GM21381 (cell line): ENCODE data around the gene HPSE2.
"Not testable (repeated sequence)": the region's sequence is repeated elsewhere in the genome, so short reads cannot be mapped to it uniquely, and the experiment has no call there.

ENCODE experiments used
- ATAC-seq: cut with Tn5 transposase; IDR thresholded peaks from one replicate; pipeline ENCODE4 v1.9.1; 2021; ENCODE audit warnings: mild to moderate bottlenecking, moderate library complexity; ENCODE audit not compliant: unreplicated experiment

The HPSE2 gene

DNA sequence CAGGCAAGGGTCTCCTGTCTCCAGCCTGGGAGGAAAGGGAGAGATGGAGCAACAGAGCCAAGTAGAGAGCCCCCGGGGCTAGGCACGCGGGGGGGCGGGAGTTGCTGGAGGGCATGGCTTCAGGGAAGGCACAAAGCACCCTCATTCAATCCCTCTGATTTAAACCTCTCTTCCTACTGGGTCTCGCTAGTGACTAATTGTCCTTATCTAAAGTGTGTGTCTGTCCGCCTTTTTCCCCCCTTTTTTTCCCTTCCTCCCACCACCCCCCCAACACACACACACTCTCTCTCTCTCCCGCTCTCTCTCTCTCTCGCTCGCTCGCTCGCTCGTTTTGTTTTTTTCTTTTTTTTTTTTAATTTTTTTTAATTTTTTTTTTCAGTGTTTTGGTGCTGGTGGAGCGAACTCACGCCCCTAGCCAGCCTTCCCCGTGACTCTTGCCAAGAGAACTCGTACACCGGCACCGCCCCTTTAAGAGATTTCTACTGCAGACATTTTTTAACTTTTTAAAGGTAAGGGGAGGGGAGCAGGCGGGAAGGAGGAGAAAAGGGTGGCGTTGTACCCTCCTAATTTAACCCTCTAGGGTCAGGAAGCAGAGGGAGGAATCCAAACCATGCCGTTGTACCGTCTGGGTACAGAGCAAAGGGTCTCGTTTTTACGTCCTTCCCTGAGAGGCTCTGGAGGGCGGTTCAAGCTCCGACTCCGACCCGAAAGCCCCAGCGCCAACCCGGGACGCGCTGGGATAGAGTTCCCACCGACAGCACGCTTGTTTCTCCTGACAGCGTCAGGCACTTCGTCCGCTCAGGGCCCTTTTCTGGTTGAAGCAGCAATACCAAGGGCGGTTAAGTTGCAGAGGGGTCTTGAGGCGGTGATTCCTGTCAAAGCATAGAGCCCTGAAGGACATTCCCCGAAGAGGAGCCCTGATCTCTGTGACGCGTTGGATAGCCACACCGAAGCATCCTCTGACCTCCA lies at the start of gene HPSE2:
Gene HPSE2 (minus strand): TSS at position 195 of the 969 bp plus-strand sequence.
- no peak for ATAC-seq

DNA sequence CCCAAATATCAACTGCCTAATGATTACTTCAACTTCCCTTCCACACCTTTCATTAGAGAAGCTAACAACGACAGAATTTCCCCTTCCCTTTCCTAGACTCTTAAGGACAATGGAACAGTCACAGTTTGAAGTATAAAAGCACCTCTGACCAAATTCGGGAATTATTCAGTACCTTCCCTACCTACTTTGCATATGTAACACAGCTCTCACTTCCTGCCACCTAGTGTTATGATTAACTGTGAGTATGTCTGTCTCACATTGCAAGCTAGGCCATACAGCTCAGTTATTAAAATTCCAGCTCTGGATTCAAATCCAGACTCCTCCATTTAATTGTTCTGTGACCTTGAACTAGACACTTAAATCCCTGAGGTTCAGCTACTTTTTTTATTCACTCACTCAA lies 44.8 kb upstream of the HPSE2 start:
- no peak for ATAC-seq

DNA sequence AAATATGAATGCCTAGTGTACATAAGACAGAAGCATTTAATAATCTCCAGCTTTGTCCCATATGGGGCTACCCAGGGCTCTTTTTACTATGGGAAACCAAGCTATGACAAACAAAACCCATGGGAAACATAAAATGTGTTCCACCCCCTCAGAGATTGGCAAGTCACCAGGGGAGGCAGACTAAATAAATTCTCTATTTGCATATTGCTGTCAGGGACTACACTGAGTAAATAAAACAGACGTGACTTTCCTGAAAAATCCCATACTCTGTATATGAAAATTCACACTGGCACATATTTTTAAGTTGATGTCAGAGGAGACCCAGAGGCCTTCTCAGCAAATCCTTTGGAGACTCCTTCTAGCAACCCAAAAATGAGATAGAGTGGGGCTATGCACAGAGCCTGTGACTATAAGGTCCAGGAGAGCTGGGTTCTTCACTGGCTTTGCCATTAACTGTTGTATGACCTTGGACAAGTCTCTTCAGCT lies 44.0 kb upstream of the HPSE2 start:
- no peak for ATAC-seq

DNA sequence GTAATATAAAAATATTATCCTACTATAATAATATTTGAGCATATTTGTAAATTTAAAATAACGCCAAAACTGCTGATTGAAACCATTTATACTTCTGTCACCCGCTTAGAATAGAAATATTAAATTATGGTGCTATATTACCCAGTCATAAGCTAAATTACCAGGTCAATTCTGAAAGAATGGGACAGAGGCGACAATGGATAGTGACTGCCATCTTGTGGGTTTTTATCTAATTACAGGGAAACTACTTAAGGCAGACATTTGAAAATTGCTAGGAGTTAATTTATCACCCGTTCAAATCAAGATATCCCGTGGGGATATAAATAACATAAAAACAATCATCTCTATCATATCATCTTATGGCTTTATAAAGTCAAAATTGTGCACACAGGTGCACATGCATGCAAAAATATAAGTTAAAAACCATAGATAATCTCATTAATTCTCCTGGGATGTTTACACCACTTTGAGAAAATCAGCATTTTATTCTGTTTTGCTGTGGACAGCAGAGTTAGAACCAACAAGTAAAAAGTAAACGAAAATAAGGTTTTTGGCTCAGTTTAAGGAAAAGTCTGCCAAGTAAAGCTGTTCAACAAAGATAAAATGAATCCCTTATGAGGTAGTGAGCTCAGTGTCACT lies 41.3 kb upstream of the HPSE2 start:
- ATAC-seq = no peak

- ATAC-seq = no peak
Observed at GRCh38 chr10:99266383-99266782, 30.7 kb upstream of the HPSE2 start.

DNA sequence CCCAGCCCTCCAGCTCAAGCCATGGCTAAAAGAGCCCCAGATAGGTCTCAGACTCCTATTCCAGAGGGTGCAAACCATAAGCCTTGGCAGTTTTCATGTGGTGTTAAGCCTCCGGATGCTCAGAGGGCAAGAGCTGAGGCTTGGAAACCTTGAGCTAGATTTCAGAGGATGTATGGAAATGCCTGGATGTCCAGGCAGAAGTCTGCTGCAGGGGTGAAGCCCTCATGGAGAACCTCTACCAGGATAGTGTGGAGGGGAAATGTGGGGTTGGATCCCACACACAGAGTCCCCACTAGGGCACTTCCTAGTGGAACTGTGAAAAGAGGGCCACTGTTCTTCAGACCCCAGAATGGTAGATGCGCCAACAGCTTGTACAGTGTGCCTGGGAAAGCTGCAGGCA lies 13.2 kb upstream of the HPSE2 start:
- no peak for ATAC-seq

- ATAC-seq = not testable (repeated sequence)
Observed at GRCh38 chr10:99247893-99248292, 12.2 kb upstream of the HPSE2 start.

- ATAC-seq = no peak
Observed at GRCh38 chr10:99236627-99237309, 1.1 kb upstream of the HPSE2 start.

DNA sequence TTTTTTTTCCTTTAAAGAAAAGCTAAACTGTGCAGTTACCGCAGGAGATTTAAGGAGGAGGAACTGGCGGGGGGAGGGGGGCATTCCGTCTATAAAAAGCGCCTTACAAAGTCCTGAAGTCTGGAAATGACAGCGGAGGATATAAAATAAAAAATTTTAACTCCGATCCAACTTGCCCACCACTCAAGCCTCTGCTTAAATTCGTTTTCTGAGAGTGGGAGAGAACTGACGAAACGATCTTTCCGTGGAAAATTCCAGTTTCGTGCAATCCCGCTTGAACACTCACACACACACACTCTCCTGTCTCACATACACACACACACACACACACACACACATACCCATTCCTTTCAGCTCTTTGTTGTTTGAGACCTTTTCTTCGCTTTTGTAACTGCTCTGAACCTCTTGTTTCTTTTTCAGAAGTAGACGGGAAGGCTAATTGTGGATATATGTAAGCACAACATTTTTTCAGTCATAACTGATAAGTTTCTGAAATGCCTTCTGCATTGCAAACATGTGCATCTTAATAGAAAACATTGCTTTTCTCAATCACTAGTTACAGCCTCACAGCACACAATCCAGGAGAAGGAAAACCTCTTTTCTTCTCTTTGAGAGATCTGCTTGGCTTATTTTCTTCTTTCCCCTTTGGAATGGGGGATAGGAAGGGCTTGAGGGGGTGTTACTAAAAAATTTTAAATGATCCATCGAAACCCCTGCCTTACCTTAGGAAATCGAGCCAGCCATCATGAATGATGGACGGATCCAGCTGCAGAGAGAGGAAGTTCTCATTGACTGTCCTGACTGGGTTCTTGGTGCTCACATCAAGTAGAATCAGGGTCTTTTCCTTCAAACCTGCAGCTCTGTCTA lies 628 bp downstream of the HPSE2 start:
- ATAC-seq = no peak

DNA sequence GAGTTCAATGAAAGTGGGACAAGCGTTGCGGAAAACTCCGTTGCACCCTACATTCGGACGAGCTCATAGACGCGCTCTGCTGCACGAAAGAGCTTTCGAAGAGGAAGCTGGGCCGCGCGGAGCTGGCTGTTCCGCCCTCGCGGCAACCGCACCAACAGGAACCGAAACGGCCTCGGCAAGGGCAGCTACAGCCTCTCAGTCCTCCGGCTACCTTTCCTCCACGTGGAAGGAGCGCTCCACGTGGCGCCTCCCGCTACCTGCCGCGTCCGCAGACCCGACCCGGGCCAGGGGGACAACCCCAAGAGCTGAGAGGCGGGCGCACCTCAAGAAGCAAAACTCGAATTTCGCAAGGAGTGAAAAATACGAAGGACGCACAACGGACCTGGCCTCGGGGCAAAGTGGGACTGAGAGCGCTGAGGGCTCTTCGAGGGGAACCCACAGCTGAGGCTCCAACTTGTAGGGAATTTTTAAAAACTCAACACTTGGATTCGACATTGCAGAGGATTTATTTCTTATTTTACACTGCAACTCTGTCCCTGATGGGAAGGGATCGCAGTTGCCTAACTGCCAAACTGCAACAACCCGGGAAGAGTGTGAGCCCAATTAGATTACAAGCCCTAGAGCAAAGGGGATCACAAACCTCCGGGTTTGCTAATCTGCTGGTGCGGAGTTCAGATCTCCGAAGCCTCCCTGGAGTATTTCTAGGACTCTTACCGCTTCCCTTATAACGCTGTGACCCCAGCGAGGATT lies 1.4 kb downstream of the HPSE2 start:
- ATAC-seq = peak; percentile 98

DNA sequence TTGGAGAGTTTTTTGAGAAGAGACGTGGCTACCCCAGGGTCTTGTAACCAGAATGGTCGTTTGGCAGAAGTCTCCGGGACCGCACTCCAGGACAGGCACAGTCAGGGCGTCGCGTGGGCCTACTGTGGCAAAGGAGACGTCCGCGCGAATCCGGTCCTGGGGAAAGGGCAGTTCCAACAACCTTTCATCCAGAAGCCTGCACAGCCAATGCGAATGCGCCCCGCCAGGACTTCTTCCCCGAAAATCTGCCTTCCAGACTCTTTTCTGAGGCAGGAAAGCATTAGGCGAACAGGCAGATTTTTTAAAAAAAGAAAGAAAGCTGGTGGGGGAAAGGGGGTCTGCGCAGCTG lies 2.0 kb downstream of the HPSE2 start:
- no peak for ATAC-seq

DNA sequence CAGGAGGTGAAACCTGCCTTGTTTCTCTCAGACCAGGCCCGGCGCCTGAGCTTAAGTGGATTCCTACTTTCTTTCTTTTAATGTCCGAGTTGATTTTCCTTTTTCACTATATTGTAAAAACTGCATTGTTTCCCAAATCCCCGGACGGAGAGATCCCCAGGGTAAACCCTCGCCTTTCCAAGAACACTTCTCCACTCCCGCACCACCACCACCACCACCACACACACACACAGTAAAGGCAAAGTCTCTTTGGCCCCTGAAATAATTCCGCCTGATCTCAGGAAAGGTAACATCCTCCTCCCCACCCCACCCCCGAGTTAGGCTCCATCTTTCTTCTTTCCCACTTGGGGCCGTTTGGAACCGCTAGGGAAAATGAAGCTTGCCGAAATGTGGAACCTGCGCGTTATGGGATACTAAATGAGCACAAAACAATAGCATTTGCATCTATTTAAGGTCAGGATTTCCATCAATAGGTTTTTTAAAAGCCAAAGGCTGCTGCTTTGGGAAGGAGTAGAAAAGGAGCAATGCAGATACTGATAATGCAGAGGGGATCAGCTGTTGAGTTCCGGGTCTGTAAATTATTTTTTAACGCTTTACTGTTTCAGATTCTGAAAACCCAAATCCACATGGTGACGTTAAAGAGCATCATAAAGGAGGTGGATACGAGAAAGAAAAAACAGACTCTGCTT lies 2.5 kb downstream of the HPSE2 start:
- ATAC-seq = no peak

- no peak for ATAC-seq
Observed at GRCh38 chr10:99232360-99232999, 3.2 kb downstream of the HPSE2 start.

DNA sequence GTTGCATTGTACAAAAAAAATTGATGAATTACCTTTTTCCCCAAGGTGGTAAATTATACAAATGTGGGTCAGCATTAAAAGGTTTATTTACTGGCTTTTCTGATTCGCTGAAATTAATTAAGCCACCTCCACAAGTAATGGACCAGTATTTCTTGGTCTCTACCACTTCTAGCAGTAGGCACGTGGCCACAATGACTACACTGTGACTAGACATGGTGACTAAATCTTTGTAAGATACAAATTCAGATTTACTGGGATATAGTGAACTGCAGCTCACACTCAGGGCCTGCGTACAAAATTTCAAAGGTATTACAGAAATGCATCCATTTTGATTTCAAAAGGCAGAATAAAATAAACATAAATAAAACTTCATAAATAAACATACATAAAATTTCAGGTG lies 10.9 kb downstream of the HPSE2 start:
- no peak for ATAC-seq

GRCh38 chr10:99207340-99207739 lies 28.3 kb downstream of the HPSE2 start:
- ATAC-seq = no peak

DNA sequence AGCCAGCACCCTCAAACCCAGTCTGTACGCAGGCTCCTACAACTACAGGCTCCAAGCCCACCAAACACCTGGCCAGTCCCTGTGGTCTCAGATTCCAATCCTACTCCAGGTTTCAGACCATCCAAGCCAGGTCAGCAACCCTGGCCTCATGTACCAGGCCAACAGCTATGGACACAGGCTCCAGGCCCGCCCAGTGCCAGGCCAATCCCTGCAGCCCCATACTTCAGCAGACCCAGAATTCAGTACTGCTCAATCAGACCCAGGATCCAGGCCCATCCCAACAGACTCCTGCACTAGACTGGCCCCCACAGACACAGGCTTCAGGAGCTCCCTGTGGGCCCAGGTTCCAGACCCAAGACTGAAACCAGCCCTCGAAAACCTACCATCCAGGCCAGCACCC lies 32.3 kb downstream of the HPSE2 start:
- ATAC-seq = no peak

DNA sequence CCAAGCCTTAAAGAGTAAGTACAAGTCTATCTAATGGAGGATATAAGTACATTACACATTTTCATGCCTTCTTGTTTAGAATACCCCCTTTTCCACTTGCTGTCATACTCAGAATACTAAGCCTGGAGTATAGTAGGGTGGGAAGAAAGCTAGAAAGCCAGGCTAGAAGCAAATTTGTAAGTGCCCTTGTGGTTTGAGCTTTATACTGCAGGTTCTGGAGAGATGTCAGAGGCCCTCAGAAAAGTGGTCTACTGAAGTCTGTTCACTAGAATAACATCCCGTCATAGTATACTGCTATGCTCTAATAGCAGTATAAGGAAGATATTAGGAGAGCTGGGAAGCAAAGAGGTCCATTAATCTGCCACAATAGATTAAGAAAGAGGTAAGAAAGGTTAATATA lies 62.7 kb downstream of the HPSE2 start:
- no peak for ATAC-seq

DNA sequence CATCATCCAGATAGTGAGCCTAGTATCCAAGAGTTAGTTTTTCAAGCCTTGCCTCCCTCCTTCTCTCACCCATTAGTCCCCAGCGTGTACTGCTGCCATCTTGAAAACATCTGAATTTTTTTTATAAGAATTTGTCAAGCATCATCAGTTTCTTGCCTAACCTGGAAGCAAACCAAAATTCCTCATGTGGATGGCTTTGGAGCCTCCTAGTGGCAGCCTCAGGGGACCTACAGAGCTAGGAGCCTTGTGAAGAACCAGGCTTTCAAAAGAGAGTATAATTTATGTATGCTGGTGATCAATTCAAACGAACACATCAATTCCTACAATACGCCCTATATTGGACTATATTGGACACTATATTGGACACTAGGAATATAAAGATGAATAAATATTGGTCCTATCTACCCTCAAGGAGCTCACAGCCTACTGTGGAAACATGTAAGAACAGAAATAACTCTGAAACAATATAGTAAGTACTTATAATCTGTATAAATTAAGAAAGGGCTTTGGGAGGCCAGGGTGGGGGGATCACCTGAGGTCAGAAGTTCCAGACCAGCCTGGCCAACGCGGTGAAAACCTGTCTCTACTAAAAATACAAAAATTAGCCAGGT lies 63.4 kb downstream of the HPSE2 start:
- ATAC-seq = no peak
